ENCODE results near the gene SLC25A46.
A peak's percentile ranks its signal among the peaks of the same experiment; 100 is the strongest.

Gene SLC25A46

DNA sequence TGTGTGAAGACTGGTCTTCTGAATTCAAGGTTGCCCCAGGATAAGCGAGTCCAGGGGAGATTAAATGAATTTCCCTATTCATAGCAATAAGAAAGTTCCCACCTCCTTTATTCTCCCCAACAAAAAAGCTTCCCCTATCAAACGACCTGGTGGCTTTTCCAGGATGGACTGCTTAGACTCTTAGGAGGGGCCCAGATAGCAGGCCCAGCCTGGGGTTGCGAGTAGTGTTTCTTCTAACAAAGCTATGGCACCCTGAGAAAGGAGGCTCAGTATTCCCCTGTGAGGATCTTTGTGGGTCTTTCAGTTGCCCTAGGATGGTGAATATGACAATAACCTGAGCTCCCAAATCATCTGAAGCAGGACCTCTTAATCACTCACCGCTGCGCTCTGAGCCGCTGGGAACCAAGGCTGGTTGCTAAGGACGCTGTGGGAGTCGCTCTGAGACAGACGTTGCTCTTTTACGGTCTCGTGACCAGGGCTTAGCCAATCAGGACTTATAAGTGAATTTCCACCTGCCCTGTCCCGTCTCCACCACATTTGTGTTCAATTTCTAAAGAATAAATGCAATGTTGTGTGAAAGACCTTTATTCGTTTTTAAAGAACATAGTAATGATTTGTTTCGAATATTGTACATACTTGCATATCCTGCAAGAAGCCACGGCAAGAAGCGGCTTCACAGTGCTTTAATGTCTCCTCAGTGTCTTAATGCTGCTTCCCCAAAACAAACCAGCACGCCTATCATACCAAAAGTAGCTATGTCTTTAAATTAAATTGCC lies 12.4 kb upstream of the SLC25A46 start, which contains the start of gene TMEM232:
Gene TMEM232 (minus strand): TSS at position 423 of the 776 bp plus-strand sequence. CDS start 59,319 bp downstream, outside the sequence.
- TF ChIP-seq YY1 (IDR thresholded peaks at IDR 0.05; ENCODE audit: low read depth): no peak
- TF ChIP-seq, protein P1, sequence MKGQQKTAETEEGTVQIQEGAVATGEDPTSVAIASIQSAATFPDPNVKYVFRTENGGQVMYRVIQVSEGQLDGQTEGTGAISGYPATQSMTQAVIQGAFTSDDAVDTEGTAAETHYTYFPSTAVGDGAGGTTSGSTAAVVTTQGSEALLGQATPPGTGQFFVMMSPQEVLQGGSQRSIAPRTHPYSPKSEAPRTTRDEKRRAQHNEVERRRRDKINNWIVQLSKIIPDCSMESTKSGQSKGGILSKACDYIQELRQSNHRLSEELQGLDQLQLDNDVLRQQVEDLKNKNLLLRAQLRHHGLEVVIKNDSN (IDR thresholded peaks at IDR 0.05): peak; percentile 94
- TF ChIP-seq, protein P2, sequence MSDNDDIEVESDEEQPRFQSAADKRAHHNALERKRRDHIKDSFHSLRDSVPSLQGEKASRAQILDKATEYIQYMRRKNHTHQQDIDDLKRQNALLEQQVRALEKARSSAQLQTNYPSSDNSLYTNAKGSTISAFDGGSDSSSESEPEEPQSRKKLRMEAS (IDR thresholded peaks at IDR 0.05): peak; percentile 50; the same call in 1 of the 2 replicates

DNA sequence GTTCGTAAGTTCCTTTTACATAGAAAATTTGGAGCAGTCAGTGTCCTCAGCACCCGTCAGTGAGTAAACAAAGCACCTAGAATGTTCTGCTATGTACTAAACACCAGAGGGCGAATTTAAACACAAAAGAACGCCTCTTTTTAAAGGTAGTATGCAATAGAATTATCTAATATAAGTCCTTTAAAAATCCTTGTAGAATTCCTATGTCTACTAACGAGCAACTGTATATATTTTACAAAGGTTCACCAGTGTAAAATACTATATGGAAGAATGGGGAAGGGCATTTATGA lies 11.8 kb upstream of the SLC25A46 start:
- TF ChIP-seq, protein P1 (IDR thresholded peaks at IDR 0.05): no peak

DNA sequence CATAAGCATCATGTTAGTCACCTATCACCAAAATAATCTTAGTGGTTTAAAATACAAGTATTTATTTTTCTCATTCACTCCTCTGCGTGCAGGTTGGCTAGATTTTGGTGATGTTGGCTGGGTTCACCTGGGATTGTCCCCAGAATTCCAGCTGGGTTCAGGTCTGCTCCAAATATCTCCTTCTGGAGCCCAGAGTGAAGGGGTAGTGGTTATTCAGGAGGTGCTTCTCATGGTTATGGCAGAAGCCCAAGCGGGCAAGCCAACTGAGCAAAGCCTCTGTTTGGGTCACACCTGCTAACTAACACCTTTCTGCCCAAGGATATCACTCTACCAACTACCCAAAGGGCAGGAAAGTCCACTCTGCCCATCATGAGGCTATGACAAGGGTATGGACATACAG lies 4.7 kb upstream of the SLC25A46 start:
- no peak for TF ChIP-seq EGR1 (IDR thresholded peaks at IDR 0.05)
- TF ChIP-seq NFIC (IDR thresholded peaks at IDR 0.05): no peak
- TF ChIP-seq RAD21 (IDR thresholded peaks at IDR 0.05; ENCODE audit: low read depth): no peak
- TF ChIP-seq CEBPB (IDR thresholded peaks at IDR 0.05): no peak
- TF ChIP-seq TAF1 (IDR thresholded peaks at IDR 0.05; ENCODE audit: low read depth): no peak
- TF ChIP-seq YY1 (IDR thresholded peaks at IDR 0.05; ENCODE audit: low read depth): no peak
- no peak for TF ChIP-seq CREB1 (IDR thresholded peaks at IDR 0.05; ENCODE audit: low read depth)
- no peak for TF ChIP-seq FOXM1 (IDR thresholded peaks at IDR 0.05; ENCODE audit: borderline replicate concordance, low read depth)
- TF ChIP-seq, protein P1 (IDR thresholded peaks at IDR 0.05): no peak
- TF ChIP-seq, protein P3, sequence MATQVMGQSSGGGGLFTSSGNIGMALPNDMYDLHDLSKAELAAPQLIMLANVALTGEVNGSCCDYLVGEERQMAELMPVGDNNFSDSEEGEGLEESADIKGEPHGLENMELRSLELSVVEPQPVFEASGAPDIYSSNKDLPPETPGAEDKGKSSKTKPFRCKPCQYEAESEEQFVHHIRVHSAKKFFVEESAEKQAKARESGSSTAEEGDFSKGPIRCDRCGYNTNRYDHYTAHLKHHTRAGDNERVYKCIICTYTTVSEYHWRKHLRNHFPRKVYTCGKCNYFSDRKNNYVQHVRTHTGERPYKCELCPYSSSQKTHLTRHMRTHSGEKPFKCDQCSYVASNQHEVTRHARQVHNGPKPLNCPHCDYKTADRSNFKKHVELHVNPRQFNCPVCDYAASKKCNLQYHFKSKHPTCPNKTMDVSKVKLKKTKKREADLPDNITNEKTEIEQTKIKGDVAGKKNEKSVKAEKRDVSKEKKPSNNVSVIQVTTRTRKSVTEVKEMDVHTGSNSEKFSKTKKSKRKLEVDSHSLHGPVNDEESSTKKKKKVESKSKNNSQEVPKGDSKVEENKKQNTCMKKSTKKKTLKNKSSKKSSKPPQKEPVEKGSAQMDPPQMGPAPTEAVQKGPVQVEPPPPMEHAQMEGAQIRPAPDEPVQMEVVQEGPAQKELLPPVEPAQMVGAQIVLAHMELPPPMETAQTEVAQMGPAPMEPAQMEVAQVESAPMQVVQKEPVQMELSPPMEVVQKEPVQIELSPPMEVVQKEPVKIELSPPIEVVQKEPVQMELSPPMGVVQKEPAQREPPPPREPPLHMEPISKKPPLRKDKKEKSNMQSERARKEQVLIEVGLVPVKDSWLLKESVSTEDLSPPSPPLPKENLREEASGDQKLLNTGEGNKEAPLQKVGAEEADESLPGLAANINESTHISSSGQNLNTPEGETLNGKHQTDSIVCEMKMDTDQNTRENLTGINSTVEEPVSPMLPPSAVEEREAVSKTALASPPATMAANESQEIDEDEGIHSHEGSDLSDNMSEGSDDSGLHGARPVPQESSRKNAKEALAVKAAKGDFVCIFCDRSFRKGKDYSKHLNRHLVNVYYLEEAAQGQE (IDR thresholded peaks at IDR 0.05; ENCODE audit: low read depth): no peak
- TF ChIP-seq EP300 (IDR thresholded peaks at IDR 0.05; ENCODE audit: borderline replicate concordance): no peak
- TF ChIP-seq TCF12 (IDR thresholded peaks at IDR 0.05; ENCODE audit: low read depth): no peak
- TF ChIP-seq TEAD4 (IDR thresholded peaks at IDR 0.05): no peak
- TF ChIP-seq, protein P2 (IDR thresholded peaks at IDR 0.05): no peak
- TF ChIP-seq ZBTB7A (IDR thresholded peaks at IDR 0.05; ENCODE audit: low read depth): no peak

DNA sequence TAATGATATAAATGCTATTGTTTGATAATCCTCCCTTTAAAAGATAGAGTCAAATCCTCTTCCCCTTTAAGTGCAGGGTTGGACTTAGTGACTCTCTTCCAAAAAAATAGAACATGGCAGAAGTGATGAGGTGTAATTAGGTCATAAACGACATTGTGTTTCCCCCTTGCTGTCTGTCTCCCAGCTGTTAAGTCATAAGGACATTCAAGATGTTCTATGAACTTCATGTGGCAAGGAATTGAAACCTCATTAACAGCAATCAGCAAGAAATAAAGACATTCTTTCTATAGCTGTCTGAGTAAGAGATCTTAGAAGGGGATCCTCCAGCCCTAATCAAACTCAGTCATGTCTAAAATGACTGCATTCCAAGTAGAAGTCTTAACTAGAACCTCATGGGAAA lies 3.3 kb upstream of the SLC25A46 start:
- no peak for TF ChIP-seq RAD21 (IDR thresholded peaks at IDR 0.05; ENCODE audit: low read depth)
- no peak for TF ChIP-seq TEAD4 (IDR thresholded peaks at IDR 0.05)
- TF ChIP-seq NFIC (IDR thresholded peaks at IDR 0.05): no peak

DNA sequence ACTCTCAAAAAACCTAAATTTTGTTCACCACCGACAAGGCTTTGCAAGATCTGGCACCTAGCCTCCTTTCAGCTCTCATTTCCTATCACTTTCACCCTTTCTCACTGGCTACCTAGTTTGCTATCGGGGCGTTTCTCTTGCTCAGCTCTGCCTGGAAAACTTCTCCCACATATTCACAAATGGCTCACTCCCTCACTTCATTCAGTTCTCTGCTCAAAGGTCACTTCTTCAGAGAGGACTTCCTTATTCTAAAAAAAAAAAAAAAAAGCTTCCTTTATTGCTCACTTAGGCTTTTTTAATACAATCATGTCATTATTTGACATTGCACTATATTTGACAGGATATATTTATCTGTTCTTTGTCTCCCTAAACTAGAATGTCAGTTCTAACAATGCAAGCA lies 2.1 kb upstream of the SLC25A46 start:
- no peak for TF ChIP-seq EGR1 (IDR thresholded peaks at IDR 0.05)
- no peak for TF ChIP-seq RAD21 (IDR thresholded peaks at IDR 0.05; ENCODE audit: low read depth)
- TF ChIP-seq YY1 (IDR thresholded peaks at IDR 0.05; ENCODE audit: low read depth): no peak
- TF ChIP-seq FOXM1 (IDR thresholded peaks at IDR 0.05; ENCODE audit: borderline replicate concordance, low read depth): no peak
- no peak for TF ChIP-seq CEBPB (IDR thresholded peaks at IDR 0.05)
- TF ChIP-seq TEAD4 (IDR thresholded peaks at IDR 0.05): no peak
- TF ChIP-seq TCF12 (IDR thresholded peaks at IDR 0.05; ENCODE audit: low read depth): no peak
- TF ChIP-seq CREB1 (IDR thresholded peaks at IDR 0.05; ENCODE audit: low read depth): no peak
- TF ChIP-seq, protein P2 (IDR thresholded peaks at IDR 0.05): no peak
- TF ChIP-seq NFIC (IDR thresholded peaks at IDR 0.05): no peak
- TF ChIP-seq, protein P1 (IDR thresholded peaks at IDR 0.05): no peak
- no peak for TF ChIP-seq TAF1 (IDR thresholded peaks at IDR 0.05; ENCODE audit: low read depth)
- TF ChIP-seq, protein P3 (IDR thresholded peaks at IDR 0.05; ENCODE audit: low read depth): no peak
- no peak for TF ChIP-seq EP300 (IDR thresholded peaks at IDR 0.05; ENCODE audit: borderline replicate concordance)
